ENCODE data around the gene SRPRB.
"Not testable (repeated sequence)": the region's sequence is repeated elsewhere in the genome, so short reads cannot be mapped to it uniquely, and the experiment has no call there.

SRPRB gene

GRCh38 chr3:133775309-133775708, 30.3 kb upstream of the SRPRB start:
- H3K27ac ChIP-seq, result no peak overlapping the region
- TF ChIP-seq, protein P1, sequence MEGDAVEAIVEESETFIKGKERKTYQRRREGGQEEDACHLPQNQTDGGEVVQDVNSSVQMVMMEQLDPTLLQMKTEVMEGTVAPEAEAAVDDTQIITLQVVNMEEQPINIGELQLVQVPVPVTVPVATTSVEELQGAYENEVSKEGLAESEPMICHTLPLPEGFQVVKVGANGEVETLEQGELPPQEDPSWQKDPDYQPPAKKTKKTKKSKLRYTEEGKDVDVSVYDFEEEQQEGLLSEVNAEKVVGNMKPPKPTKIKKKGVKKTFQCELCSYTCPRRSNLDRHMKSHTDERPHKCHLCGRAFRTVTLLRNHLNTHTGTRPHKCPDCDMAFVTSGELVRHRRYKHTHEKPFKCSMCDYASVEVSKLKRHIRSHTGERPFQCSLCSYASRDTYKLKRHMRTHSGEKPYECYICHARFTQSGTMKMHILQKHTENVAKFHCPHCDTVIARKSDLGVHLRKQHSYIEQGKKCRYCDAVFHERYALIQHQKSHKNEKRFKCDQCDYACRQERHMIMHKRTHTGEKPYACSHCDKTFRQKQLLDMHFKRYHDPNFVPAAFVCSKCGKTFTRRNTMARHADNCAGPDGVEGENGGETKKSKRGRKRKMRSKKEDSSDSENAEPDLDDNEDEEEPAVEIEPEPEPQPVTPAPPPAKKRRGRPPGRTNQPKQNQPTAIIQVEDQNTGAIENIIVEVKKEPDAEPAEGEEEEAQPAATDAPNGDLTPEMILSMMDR (IDR thresholded peaks at IDR 0.05), result no peak
- H3K4me1 ChIP-seq, result no peaks in the 10 kb centered on the region
- no peak for DNase-seq
- no peaks in the 10 kb centered on the region for H3K9me3 ChIP-seq
- no peak overlapping the region for H3K4me3 ChIP-seq
- intact Hi-C loops (cut with DNase I; ENCODE audit: low total_unique reads), result no loop called here
- no peaks in the 10 kb centered on the region for H3K27me3 ChIP-seq
- H3K36me3 ChIP-seq, result no peaks in the 10 kb centered on the region

GRCh38 chr3:133775835-133776234, 29.8 kb upstream of the SRPRB start:
- no peaks in the 10 kb centered on the region for H3K9me3 ChIP-seq
- TF ChIP-seq, protein P1 (IDR thresholded peaks at IDR 0.05), result no peak
- no peak overlapping the region for H3K4me3 ChIP-seq
- H3K27me3 ChIP-seq, result no peaks in the 10 kb centered on the region
- H3K36me3 ChIP-seq, result no peaks in the 10 kb centered on the region
- no peak for DNase-seq
- intact Hi-C loops (cut with DNase I; ENCODE audit: low total_unique reads), result no loop called here
- H3K4me1 ChIP-seq, result no peaks in the 10 kb centered on the region
- H3K27ac ChIP-seq, result no peak overlapping the region

- DNase-seq, result no peak
Measured at GRCh38 chr3:133776794-133777438, 28.7 kb upstream of the SRPRB start.

DNA sequence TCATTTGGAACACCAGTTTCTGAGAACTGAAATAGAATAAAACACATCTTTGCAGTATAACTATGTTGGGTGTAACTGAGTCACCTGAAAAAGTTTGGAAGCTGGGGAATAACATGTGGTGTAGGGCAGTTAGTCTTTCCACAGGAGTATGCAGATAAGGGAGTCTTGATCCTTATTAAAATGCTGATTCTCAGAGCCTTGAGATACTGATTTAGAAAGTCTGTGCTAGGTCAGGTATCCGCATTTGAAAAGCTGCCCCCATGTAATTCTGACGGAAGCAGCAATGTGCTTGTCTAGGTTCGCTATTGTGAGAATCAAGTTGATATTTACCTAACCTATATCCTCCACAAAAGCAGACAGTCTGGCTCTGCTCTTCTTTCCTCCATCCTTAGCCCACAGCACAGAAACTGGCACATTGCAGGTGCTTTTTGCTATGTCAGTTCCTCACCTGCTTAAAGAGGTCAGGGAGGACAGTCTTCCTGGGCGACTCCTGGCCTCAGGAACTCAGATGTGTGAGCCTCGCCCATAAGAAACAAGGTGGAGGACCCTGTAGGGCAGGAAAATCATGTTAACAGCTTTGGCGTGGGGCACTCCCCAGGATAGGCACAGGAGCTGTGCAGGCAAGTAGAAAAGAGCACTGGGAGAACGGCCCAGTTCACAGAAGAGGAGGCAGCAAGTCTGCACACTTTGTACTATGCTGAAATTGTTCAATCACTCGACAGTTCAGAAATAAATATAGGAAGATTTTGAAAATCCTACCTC, 27.6 kb upstream of the SRPRB start:
- intact Hi-C loops (cut with DNase I; ENCODE audit: low total_unique reads), result no loop called here
- Histone ChIP-seq H3K9me3 (no peaks in the 10 kb centered on the region), H3K4me1 (no peaks in the 10 kb centered on the region), H3K27ac (no peak overlapping the region), H3K4me3 (no peak overlapping the region), H3K36me3 (no peaks in the 10 kb centered on the region), H3K27me3 (no peaks in the 10 kb centered on the region)
- TF ChIP-seq, protein P1 (IDR thresholded peaks at IDR 0.05), result no peak
- DNase-seq, result no peak

More at GRCh38 chr3:133776794-133777438, 28.7 kb upstream of the SRPRB start:
- H3K4me3 ChIP-seq, result no peak overlapping the region
- no peaks in the 10 kb centered on the region for H3K4me1 ChIP-seq
- H3K36me3 ChIP-seq, result no peaks in the 10 kb centered on the region
- H3K27me3 ChIP-seq, result no peaks in the 10 kb centered on the region
- no peaks in the 10 kb centered on the region for H3K9me3 ChIP-seq
- intact Hi-C loops (cut with DNase I; ENCODE audit: low total_unique reads), result no loop called here
- TF ChIP-seq, protein P1 (IDR thresholded peaks at IDR 0.05), result no peak
- H3K27ac ChIP-seq, result no peak overlapping the region

DNA sequence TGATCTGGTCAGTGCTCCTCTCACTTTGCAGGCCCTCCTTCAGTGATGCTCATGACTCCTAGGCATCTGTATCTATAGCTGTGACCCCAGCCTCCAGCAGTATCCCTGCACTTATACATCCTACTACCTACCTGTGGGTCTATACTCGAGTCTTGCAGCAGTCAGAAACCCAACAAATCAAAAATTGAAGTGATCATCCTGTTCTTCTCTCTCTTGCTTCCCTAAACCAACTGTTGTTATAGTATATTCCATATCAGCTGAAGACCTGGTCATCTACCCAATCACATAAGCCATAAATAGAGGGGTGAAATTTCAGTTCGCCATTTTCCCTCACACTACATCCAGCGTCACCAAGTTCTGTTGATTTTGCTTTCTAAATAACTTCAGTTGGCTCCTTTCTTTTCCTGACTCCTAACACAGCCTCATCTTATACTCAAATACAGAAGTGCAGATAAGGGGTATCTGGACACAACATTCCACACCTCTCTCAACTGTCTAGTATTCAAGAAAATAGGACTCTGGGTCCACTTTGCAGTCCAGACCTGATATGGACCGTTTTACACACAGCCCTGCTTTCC, 25.9 kb upstream of the SRPRB start:
- Histone ChIP-seq H3K4me1 (no peaks in the 10 kb centered on the region), H3K4me3 (no peak overlapping the region), H3K27me3 (peaks cover 0 to 4% of the 10 kb centered on the region in 2 donors), H3K27ac (no peak overlapping the region), H3K36me3 (no peaks in the 10 kb centered on the region), H3K9me3 (no peaks in the 10 kb centered on the region)
- TF ChIP-seq, protein P1 (IDR thresholded peaks at IDR 0.05), result no peak
- intact Hi-C loops (cut with DNase I; ENCODE audit: low total_unique reads), result no loop called here
- DNase-seq, result no peak

- H3K36me3 ChIP-seq; DNase-seq; intact Hi-C loops (cut with DNase I; ENCODE audit: low total_unique reads); H3K9me3 ChIP-seq; H3K4me3 ChIP-seq; H3K27ac ChIP-seq; H3K4me1 ChIP-seq; H3K27me3 ChIP-seq: not testable (repeated sequence)
Measured at GRCh38 chr3:133780756-133781155, 24.9 kb upstream of the SRPRB start.
